IMR-90 (cell line): ENCODE measurements around the gene LMOD1. TPM values are rescaled to one million over a fixed set of nuclear protein-coding genes. Genes with fewer than 3 reads are reported as not detected.

Experiments used
- ATAC-seq: fragments of 200-7000 bp; cut with Tn5 transposase; 2 replicates; pipeline ENCODE4 v1.9.1; 2020; ENCODE audit warnings: low read depth, mild to moderate bottlenecking, moderate library complexity
- BruUV-seq: library from RNA; stranded (reverse); fragments of 400-500 nt; replicated peaks from 2 replicates; lab custom pipeline; 2021; lab: Mats Ljungman, UMichigan
- CTCF ChIA-PET: fragments of 300-600 bp; formaldehyde crosslinking; extraction: SDS; loops from one replicate; lab custom pipeline; 2021; ENCODE audit warnings: antibody characterized with exemption; lab: Yijun Ruan, JAX
- POLR2A ChIA-PET: fragments of 300-600 bp; sonication (Branson Sonifier 250); formaldehyde crosslinking; loops from one replicate; lab custom pipeline; 2022; ENCODE audit warnings: antibody characterized with exemption; ENCODE audit not compliant: unreplicated experiment; lab: Charles Lee
- DNase-seq: peaks from one replicate; pipeline ENCODE4 v3.0.0; 2013
- H2AFZ ChIP-seq: replicated peaks from 2 replicates; pipeline ENCODE3; 2013; ENCODE audit warnings: low read length, mild to moderate bottlenecking; ENCODE audit not compliant: poor library complexity
- H2AK5ac ChIP-seq: 2 replicates; pipeline ENCODE4 v1.6.1; 2013; ENCODE audit warnings: low read depth, low read length, inconsistent platforms
- H2AK9ac ChIP-seq: replicated peaks from 2 replicates; pipeline ENCODE3; 2013; ENCODE audit warnings: mild to moderate bottlenecking, low read depth, low read length, moderate library complexity; ENCODE audit not compliant: poor library complexity
- H2BK120ac ChIP-seq: 2 replicates; pipeline ENCODE4 v1.6.1; 2013; ENCODE audit warnings: low read depth, low read length, inconsistent platforms
- H2BK15ac ChIP-seq: 3 replicates; pipeline ENCODE4 v1.6.1; 2013; ENCODE audit warnings: low read depth, low read length, inconsistent platforms
- H2BK20ac ChIP-seq: 2 replicates; pipeline ENCODE4 v1.6.1; 2013; ENCODE audit warnings: low read depth, mild to moderate bottlenecking, inconsistent platforms, low read length, moderate library complexity
- H2BK5ac ChIP-seq: 2 replicates; pipeline ENCODE4 v1.6.1; 2013; ENCODE audit warnings: mild to moderate bottlenecking, low read depth, low read length, inconsistent platforms; ENCODE audit not compliant: poor library complexity, severe bottlenecking
- H3K14ac ChIP-seq: replicated peaks from 2 replicates; pipeline ENCODE4 v1.6.1; 2013; ENCODE audit warnings: low read depth, low read length, inconsistent platforms
- H3K18ac ChIP-seq: 2 replicates; pipeline ENCODE4 v1.6.1; 2013; ENCODE audit warnings: low read depth, low read length, control low read depth
- H3K23ac ChIP-seq: 2 replicates; pipeline ENCODE4 v1.6.1; 2013; ENCODE audit warnings: low read depth, low read length, inconsistent platforms
- H3K27ac ChIP-seq: 2 replicates; pipeline ENCODE4 v1.5.1; 2013; ENCODE audit warnings: mild to moderate bottlenecking, control low read depth, low read length; ENCODE audit not compliant: insufficient read depth
- H3K27me3 ChIP-seq: 2 replicates; pipeline ENCODE4 v1.6.1; 2013; ENCODE audit warnings: low read length; ENCODE audit not compliant: control insufficient read depth, insufficient read depth
- H3K36me3 ChIP-seq: 2 replicates; pipeline ENCODE4 v1.6.1; 2013; ENCODE audit warnings: low read length, mixed read lengths; ENCODE audit not compliant: control insufficient read depth, insufficient read depth
- H3K4ac ChIP-seq: 2 replicates; pipeline ENCODE4 v1.6.1; 2013; ENCODE audit warnings: low read depth, low read length, inconsistent platforms
- H3K4me1 ChIP-seq: 2 replicates; pipeline ENCODE4 v1.6.1; 2013; ENCODE audit warnings: low read length, mixed read lengths; ENCODE audit not compliant: control insufficient read depth, insufficient read depth
- H3K4me2 ChIP-seq: 2 replicates; pipeline ENCODE4 v1.6.1; 2013; ENCODE audit warnings: low read depth, mild to moderate bottlenecking, control low read depth, low read length, moderate library complexity
- H3K4me3 ChIP-seq: 2 replicates; pipeline ENCODE4 v1.5.1; 2013; ENCODE audit warnings: low read depth, mild to moderate bottlenecking, control low read depth, low read length, moderate library complexity; ENCODE audit not compliant: insufficient read depth
- H3K56ac ChIP-seq: 2 replicates; pipeline ENCODE4 v1.6.1; 2013; ENCODE audit warnings: low read length, inconsistent platforms; ENCODE audit not compliant: insufficient read depth; ENCODE audit errors: extremely low read depth
- H3K79me1 ChIP-seq, 2 experiments: 2 replicates each; pipeline ENCODE4 v1.6.1; 2013; ENCODE audit warnings: low read length in 2 of 2, inconsistent platforms in 1 of 2, low read depth in 1 of 2
- H3K9ac ChIP-seq: 2 replicates; pipeline ENCODE4 v1.6.1; 2013; ENCODE audit warnings: low read depth, low read length, control low read depth
- H3K9me1 ChIP-seq: 2 replicates; pipeline ENCODE4 v1.6.1; 2013; ENCODE audit warnings: low read length, inconsistent platforms; ENCODE audit not compliant: insufficient read depth
- H3K9me3 ChIP-seq: 2 replicates; pipeline ENCODE4 v1.6.1; 2013; ENCODE audit warnings: low read length; ENCODE audit not compliant: control insufficient read depth, insufficient read depth
- H4K20me1 ChIP-seq: 2 replicates; pipeline ENCODE4 v1.6.1; 2013; ENCODE audit warnings: low read length, inconsistent platforms; ENCODE audit not compliant: insufficient read depth
- H4K5ac ChIP-seq: 2 replicates; pipeline ENCODE4 v1.6.1; 2013; ENCODE audit warnings: mild to moderate bottlenecking, low read depth, low read length, control low read depth
- H4K8ac ChIP-seq, 2 experiments: 2 replicates each; pipeline ENCODE4 v1.6.1; 2013; ENCODE audit warnings: low read depth in 2 of 2, low read length in 2 of 2, control low read depth in 1 of 2, inconsistent platforms in 1 of 2
- H4K91ac ChIP-seq: 2 replicates; pipeline ENCODE4 v1.6.1; 2013; ENCODE audit warnings: low read depth, low read length, inconsistent platforms; ENCODE audit not compliant: insufficient read depth
- BHLHE40 ChIP-seq: fragments of 150-350 bp; IDR thresholded peaks from 2 replicates; pipeline ENCODE4 v1.6.1; 2016; ENCODE audit warnings: mild to moderate bottlenecking, low read depth, low read length
- CEBPB ChIP-seq: IDR thresholded peaks from 2 replicates; pipeline ENCODE4 v1.6.1; 2012; ENCODE audit warnings: low read depth, low read length, improper control_type of control experiment
- CHD1 ChIP-seq: IDR thresholded peaks from 2 replicates; pipeline ENCODE4 v1.6.1; 2012; ENCODE audit warnings: low read depth, low read length, improper control_type of control experiment
- FOS ChIP-seq: fragments of 150-350 bp; IDR thresholded peaks from 2 replicates; pipeline ENCODE4 v1.6.1; 2016; ENCODE audit warnings: low read depth, low read length
- MAFK ChIP-seq: IDR thresholded peaks from 2 replicates; pipeline ENCODE4 v1.6.1; 2012; ENCODE audit warnings: low read depth, low read length, improper control_type of control experiment
- MAZ ChIP-seq: IDR thresholded peaks from 2 replicates; pipeline ENCODE4 v1.6.1; 2012; ENCODE audit warnings: low read depth, mild to moderate bottlenecking, low read length, improper control_type of control experiment, moderate library complexity, borderline replicate concordance
- MXI1 ChIP-seq: IDR thresholded peaks from 2 replicates; pipeline ENCODE4 v1.6.1; 2012; ENCODE audit warnings: low read depth, mild to moderate bottlenecking, low read length, moderate library complexity, borderline replicate concordance
- NFE2L2 ChIP-seq: fragments of 150-350 bp; IDR thresholded peaks from 2 replicates; pipeline ENCODE4 v1.6.1; 2016; ENCODE audit warnings: low read depth, mild to moderate bottlenecking, low read length
- POLR2A ChIP-seq: IDR thresholded peaks from 2 replicates; pipeline ENCODE4 v1.6.1; 2012; ENCODE audit warnings: mild to moderate bottlenecking, low read depth, low read length
- RAD21 ChIP-seq: IDR thresholded peaks from 2 replicates; pipeline ENCODE4 v1.6.1; 2012; ENCODE audit warnings: low read length, improper control_type of control experiment
- RCOR1 ChIP-seq: IDR thresholded peaks from 2 replicates; pipeline ENCODE4 v1.6.1; 2012; ENCODE audit warnings: mild to moderate bottlenecking, low read length, improper control_type of control experiment; ENCODE audit not compliant: insufficient replicate concordance
- RFX5 ChIP-seq: IDR thresholded peaks from 2 replicates; pipeline ENCODE4 v1.8.0; 2012; ENCODE audit warnings: low read depth, mild to moderate bottlenecking, low read length, moderate library complexity
- SMC3 ChIP-seq: fragments of 150-350 bp; IDR thresholded peaks from 2 replicates; pipeline ENCODE4 v1.6.1; 2016; ENCODE audit warnings: low read depth, mild to moderate bottlenecking, antibody characterized with exemption, low read length, moderate library complexity
- WGBS, 2 experiments: methylation state at CpG; one replicate each; pipeline versions ENCODE4 v1.1.5 to v1.1.7; 2013; ENCODE audit warnings: missing lambda C conversion rate in 2 of 2; ENCODE audit not compliant: insufficient read length in 1 of 2; ENCODE audit errors: extremely low coverage in 2 of 2; 5-methylcytosine and 5-hydroxymethylcytosine counted together
- dilution Hi-C: fragments of 300-500 bp; cut with HindIII; formaldehyde crosslinking; loops from one replicate; pipeline ENCODE4 v1.14.3; 2018; ENCODE audit warnings: low sequenced_read_pairs; ENCODE audit not compliant: unreplicated experiment
- in situ Hi-C: fragments of 300-500 bp; cut with MboI; formaldehyde crosslinking; loops from 3 replicates; pipeline ENCODE4 v1.14.3; 2019; ENCODE audit warnings: low sequenced_read_pairs, inconsistent platforms, mixed read lengths
- intact Hi-C: fragments of 100-400 bp; cut with micrococcal nuclease; formaldehyde crosslinking; loops from 2 replicates; pipeline ENCODE4 v1.10.0; 2022
- polyA plus RNA-seq, 3 experiments: library from polyadenylated mRNA; depleted of rRNA; stranded (reverse); fragments of >200 nt; gene quantifications; 2 replicates each; pipeline ENCODE4 v1.2.3, GENCODE V29; 2012; ENCODE audit warnings: low replicate concordance in 1 of 3
- total RNA-seq: library from RNA; depleted of rRNA; stranded (reverse); fragments of >200 nt; gene quantifications from 2 replicates; pipeline ENCODE4 v1.2.3, GENCODE V29; 2012
- TF ChIP-seq, protein P1 (sequence below): fragments of 150-350 bp; IDR thresholded peaks from 2 replicates; pipeline ENCODE4 v1.6.1; 2017; ENCODE audit warnings: mild to moderate bottlenecking, antibody characterized with exemption, low read length, low read depth
- TF ChIP-seq, protein P2 (sequence below): conservative IDR thresholded peaks from 2 replicates; pipeline ENCODE4 v1.5.1; 2012; ENCODE audit warnings: mild to moderate bottlenecking, low read depth, low read length, improper control_type of control experiment
- TF ChIP-seq, protein P3 (sequence below): fragments of 150-350 bp; IDR thresholded peaks from 2 replicates; pipeline ENCODE4 v1.6.1; 2016; ENCODE audit warnings: low read depth, mild to moderate bottlenecking, low read length, moderate library complexity, borderline replicate concordance

The LMOD1 gene
- total and polyA plus RNA-seq, 2 of the 4 experiments (the other 2 are of a cell fraction) = 51.7 to 53.2 TPM

DNA sequence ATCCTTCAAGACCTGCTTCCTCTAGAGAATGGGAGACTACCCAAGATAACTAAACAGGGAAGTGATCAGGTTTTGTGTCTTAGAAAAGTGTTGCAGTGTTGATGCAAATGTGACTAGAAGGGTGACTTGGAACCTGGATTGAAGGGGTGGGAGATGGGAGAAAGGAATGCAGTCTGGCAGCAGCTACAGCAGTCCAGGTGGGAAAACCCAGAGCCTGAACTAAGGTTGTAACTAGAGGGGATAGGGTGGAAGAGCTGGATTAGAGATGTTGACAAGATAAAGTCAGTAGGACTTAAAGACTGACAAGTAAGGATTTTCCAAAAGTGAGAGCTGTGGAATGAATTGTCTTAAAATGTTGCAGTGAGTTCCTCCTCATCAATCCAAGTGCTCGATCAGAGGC, 64.7 kb downstream of the LMOD1 start:
- H4K8ac ChIP-seq = no peak overlapping the region
- no peak overlapping the region for H2AK9ac ChIP-seq
- H2BK5ac ChIP-seq = no peak overlapping the region
- H3K4me3 ChIP-seq = no peak overlapping the region
- no peak overlapping the region for H2BK15ac ChIP-seq
- ChIA-PET CTCF (interaction anchor here (1.9 kb wide), 1 partner anchor 118 kb away, joined by 4 read pairs; no protein-coding TSS in a partner anchor), POLR2A (interaction anchor here (0.6 kb wide), 1 partner anchor 17 kb away, joined by 3 read pairs; no protein-coding TSS in a partner anchor)
- intact Hi-C loops (loop anchor here (10.0 kb wide), 1 partner anchor 233 kb away; no protein-coding TSS in a partner anchor), dilution Hi-C loops (no loop called here), in situ Hi-C loops (no loop called here)
- H3K4me1 ChIP-seq = peaks cover 23% of the 10 kb centered on the region
- no CpG with 5 or more reads among the region's 1 CpG for WGBS, 2 experiments
- H3K9me1 ChIP-seq = peaks cover 27% of the 10 kb centered on the region
- no peak overlapping the region for H3K9ac ChIP-seq
- no peaks in the 10 kb centered on the region for H3K36me3 ChIP-seq
- H3K27me3 ChIP-seq = no peaks in the 10 kb centered on the region
- H3K23ac ChIP-seq = no peak overlapping the region
- ATAC-seq = no peak
- no peaks in the 10 kb centered on the region for H3K9me3 ChIP-seq
- H3K14ac ChIP-seq = no peak overlapping the region
- no peak overlapping the region for H2BK20ac ChIP-seq
- no peak overlapping the region for H3K4me2 ChIP-seq
- H4K5ac ChIP-seq = no peak overlapping the region
- H2AK5ac ChIP-seq = peak overlapping the region; percentile 26; the same call in 1 of the 2 replicates
- H2AFZ ChIP-seq = no peak overlapping the region
- BruUV-seq = no TSS peak
- no peak overlapping the region for H3K27ac ChIP-seq
- H2BK120ac ChIP-seq = no peak overlapping the region
- no peak overlapping the region for H4K91ac ChIP-seq
- no peak overlapping the region for H3K18ac ChIP-seq
- peak overlapping the region; percentile 21; the same call in 1 of the 2 replicates for H3K4ac ChIP-seq
- H4K20me1 ChIP-seq = peaks cover 3% of the 10 kb centered on the region
- TF ChIP-seq RAD21 = no peak
- TF ChIP-seq MAFK = no peak
- TF ChIP-seq, protein P1, sequence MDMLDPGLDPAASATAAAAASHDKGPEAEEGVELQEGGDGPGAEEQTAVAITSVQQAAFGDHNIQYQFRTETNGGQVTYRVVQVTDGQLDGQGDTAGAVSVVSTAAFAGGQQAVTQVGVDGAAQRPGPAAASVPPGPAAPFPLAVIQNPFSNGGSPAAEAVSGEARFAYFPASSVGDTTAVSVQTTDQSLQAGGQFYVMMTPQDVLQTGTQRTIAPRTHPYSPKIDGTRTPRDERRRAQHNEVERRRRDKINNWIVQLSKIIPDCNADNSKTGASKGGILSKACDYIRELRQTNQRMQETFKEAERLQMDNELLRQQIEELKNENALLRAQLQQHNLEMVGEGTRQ = no peak
- TF ChIP-seq FOS = no peak
- no peak for TF ChIP-seq RFX5
- TF ChIP-seq POLR2A = no peak
- TF ChIP-seq RCOR1 = no peak
- TF ChIP-seq, protein P2, sequence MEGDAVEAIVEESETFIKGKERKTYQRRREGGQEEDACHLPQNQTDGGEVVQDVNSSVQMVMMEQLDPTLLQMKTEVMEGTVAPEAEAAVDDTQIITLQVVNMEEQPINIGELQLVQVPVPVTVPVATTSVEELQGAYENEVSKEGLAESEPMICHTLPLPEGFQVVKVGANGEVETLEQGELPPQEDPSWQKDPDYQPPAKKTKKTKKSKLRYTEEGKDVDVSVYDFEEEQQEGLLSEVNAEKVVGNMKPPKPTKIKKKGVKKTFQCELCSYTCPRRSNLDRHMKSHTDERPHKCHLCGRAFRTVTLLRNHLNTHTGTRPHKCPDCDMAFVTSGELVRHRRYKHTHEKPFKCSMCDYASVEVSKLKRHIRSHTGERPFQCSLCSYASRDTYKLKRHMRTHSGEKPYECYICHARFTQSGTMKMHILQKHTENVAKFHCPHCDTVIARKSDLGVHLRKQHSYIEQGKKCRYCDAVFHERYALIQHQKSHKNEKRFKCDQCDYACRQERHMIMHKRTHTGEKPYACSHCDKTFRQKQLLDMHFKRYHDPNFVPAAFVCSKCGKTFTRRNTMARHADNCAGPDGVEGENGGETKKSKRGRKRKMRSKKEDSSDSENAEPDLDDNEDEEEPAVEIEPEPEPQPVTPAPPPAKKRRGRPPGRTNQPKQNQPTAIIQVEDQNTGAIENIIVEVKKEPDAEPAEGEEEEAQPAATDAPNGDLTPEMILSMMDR = no peak
- TF ChIP-seq CHD1 = no peak
- no peak for TF ChIP-seq MAZ
- TF ChIP-seq NFE2L2 = no peak
- TF ChIP-seq SMC3 = no peak
- TF ChIP-seq CEBPB = no peak
- TF ChIP-seq, protein P3, sequence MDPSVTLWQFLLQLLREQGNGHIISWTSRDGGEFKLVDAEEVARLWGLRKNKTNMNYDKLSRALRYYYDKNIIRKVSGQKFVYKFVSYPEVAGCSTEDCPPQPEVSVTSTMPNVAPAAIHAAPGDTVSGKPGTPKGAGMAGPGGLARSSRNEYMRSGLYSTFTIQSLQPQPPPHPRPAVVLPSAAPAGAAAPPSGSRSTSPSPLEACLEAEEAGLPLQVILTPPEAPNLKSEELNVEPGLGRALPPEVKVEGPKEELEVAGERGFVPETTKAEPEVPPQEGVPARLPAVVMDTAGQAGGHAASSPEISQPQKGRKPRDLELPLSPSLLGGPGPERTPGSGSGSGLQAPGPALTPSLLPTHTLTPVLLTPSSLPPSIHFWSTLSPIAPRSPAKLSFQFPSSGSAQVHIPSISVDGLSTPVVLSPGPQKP = no peak
- TF ChIP-seq BHLHE40 = no peak
- TF ChIP-seq MXI1 = no peak
- H3K56ac ChIP-seq = no peak overlapping the region
- H3K79me1 ChIP-seq = peaks cover 3 to 9% of the 10 kb centered on the region in 2 experiments; a peak in 2 of 4 replicates
- no peak for DNase-seq
